Astrocyte (in vitro differentiated cells and primary cell): ENCODE data around the gene VRK2. TPM values are rescaled to one million over a fixed set of nuclear protein-coding genes. Genes with fewer than 3 reads are reported as not detected.

Source experiments
- DNase-seq: peaks from one replicate; pipeline ENCODE4 v3.0.0-alpha.2; 2010; ENCODE audit warnings: low read depth
- FAIRE-seq: peaks from 2 replicates; lab custom pipeline; 2011; peaks lifted over from hg19 to GRCh38; lab: Jason Lieb, UNC
- H2AFZ ChIP-seq: 2 replicates; pipeline ENCODE4 v1.6.0; 2012; ENCODE audit warnings: low read depth, low read length, inconsistent platforms
- H3K27ac ChIP-seq: 2 replicates; pipeline ENCODE4 v1.5.1; 2011; ENCODE audit warnings: low read depth, low read length, inconsistent platforms
- H3K27me3 ChIP-seq: 2 replicates; pipeline ENCODE4 v1.6.0; 2011; ENCODE audit warnings: low read length, inconsistent platforms; ENCODE audit not compliant: insufficient read depth
- H3K36me3 ChIP-seq: 2 replicates; pipeline ENCODE4 v1.5.1; 2011; ENCODE audit warnings: low read length, inconsistent platforms; ENCODE audit not compliant: insufficient read depth
- H3K4me1 ChIP-seq: 2 replicates; pipeline ENCODE4 v1.5.1; 2011; ENCODE audit warnings: low read length, inconsistent platforms; ENCODE audit not compliant: insufficient read depth
- H3K4me2 ChIP-seq: 2 replicates; pipeline ENCODE4 v1.6.0; 2012; ENCODE audit warnings: low read length, inconsistent platforms
- H3K4me3 ChIP-seq: 2 replicates; pipeline ENCODE4 v1.5.1; 2011; ENCODE audit warnings: low read depth, mild to moderate bottlenecking, low read length, inconsistent platforms; ENCODE audit not compliant: insufficient read depth
- H3K79me2 ChIP-seq: 2 replicates; pipeline ENCODE4 v1.6.0; 2012; ENCODE audit warnings: mild to moderate bottlenecking, low read length, inconsistent platforms; ENCODE audit not compliant: insufficient read depth
- H3K9ac ChIP-seq: 2 replicates; pipeline ENCODE4 v1.6.0; 2012; ENCODE audit warnings: mild to moderate bottlenecking, low read length, inconsistent platforms
- H3K9me3 ChIP-seq: 2 replicates; pipeline ENCODE4 v1.5.1; 2012; ENCODE audit warnings: low read depth, mild to moderate bottlenecking, low read length, inconsistent platforms; ENCODE audit not compliant: insufficient read depth
- H4K20me1 ChIP-seq: 2 replicates; pipeline ENCODE4 v1.6.0; 2012; ENCODE audit warnings: low read length, inconsistent platforms; ENCODE audit not compliant: insufficient read depth
- H3K27ac Mint-ChIP-seq: one replicate; pipeline ENCODE4 v1.8.0; 2021; ENCODE audit warnings: mild to moderate bottlenecking, mixed read lengths; ENCODE audit not compliant: unreplicated experiment
- H3K27me3 Mint-ChIP-seq: one replicate; pipeline ENCODE4 v1.8.0; 2021; ENCODE audit warnings: low read depth, mixed read lengths; ENCODE audit not compliant: unreplicated experiment
- H3K36me3 Mint-ChIP-seq: one replicate; pipeline ENCODE4 v1.8.0; 2021; ENCODE audit warnings: low read depth, mixed read lengths; ENCODE audit not compliant: unreplicated experiment
- H3K4me1 Mint-ChIP-seq: one replicate; pipeline ENCODE4 v1.8.0; 2021; ENCODE audit warnings: low read depth, mixed read lengths; ENCODE audit not compliant: unreplicated experiment
- H3K4me3 Mint-ChIP-seq: one replicate; pipeline ENCODE4 v1.8.0; 2021; ENCODE audit warnings: mild to moderate bottlenecking, moderate library complexity, mixed read lengths; ENCODE audit not compliant: unreplicated experiment
- H3K9me3 Mint-ChIP-seq: one replicate; pipeline ENCODE4 v1.8.0; 2021; ENCODE audit warnings: mild to moderate bottlenecking, mixed read lengths; ENCODE audit not compliant: unreplicated experiment
- CTCF ChIP-seq: IDR thresholded peaks from 2 replicates; pipeline ENCODE4 v1.5.1; 2011; ENCODE audit warnings: low read depth, mild to moderate bottlenecking, inconsistent platforms, low read length, moderate library complexity; ENCODE audit not compliant: insufficient read depth
- EZH2 ChIP-seq: IDR thresholded peaks from 2 replicates; pipeline ENCODE4 v1.6.1; 2012; ENCODE audit warnings: mild to moderate bottlenecking, low read length, inconsistent platforms; ENCODE audit not compliant: insufficient read depth
- total RNA-seq: library from RNA; stranded (reverse); gene quantifications from 2 replicates; pipeline ENCODE4 v1.2.1, GENCODE V29; 2021

VRK2 gene
- total RNA-seq, 1 donor from 2014 or later = 28.6 TPM

GRCh38 chr2:58073008-58073407 is 26.4 kb downstream of the VRK2 start:
- H3K27ac ChIP-seq = no peak overlapping the region
- H3K4me1 ChIP-seq = no peaks in the 10 kb centered on the region
- DNase-seq (no peak), FAIRE-seq (no peak)
- no peaks in the 10 kb centered on the region for H4K20me1 ChIP-seq
- H3K36me3 ChIP-seq = no peaks in the 10 kb centered on the region
- Mint-ChIP-seq H3K27ac (no peak overlapping the region), H3K4me3 (no peak overlapping the region), H3K27me3 (no peaks in the 10 kb centered on the region), H3K4me1 (no peaks in the 10 kb centered on the region), H3K9me3 (no peaks in the 10 kb centered on the region), H3K36me3 (peaks cover 9% of the 10 kb centered on the region)
- no peak overlapping the region for H3K4me3 ChIP-seq
- no peaks in the 10 kb centered on the region for H3K79me2 ChIP-seq
- H3K4me2 ChIP-seq = no peak overlapping the region
- no peak for TF ChIP-seq EZH2
- no peak for TF ChIP-seq CTCF
- H2AFZ ChIP-seq = no peak overlapping the region
- H3K9me3 ChIP-seq = no peaks in the 10 kb centered on the region
- no peak overlapping the region for H3K9ac ChIP-seq
- no peaks in the 10 kb centered on the region for H3K27me3 ChIP-seq

DNA sequence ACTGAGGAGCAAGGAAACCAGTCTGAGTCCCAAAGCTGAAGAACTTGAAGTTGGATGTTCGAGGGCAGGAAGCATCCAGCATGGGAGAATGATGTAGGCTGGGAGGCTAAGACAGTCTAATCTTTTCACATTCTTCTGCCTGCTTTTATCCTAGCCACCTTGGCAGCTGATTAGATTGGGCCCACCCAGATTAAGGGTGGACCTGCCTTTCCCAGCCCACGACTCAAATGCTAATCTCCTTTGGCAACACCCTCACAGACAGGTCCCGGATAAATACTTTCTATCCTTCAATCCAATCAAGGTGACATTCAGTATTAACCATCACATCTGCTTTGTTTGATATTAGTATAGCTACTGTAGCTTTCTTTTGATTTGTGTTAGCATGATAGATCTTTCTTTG is 27.1 kb downstream of the VRK2 start:
- H3K79me2 ChIP-seq = peaks cover 5% of the 10 kb centered on the region

More for the DNA sequence above, 27.1 kb downstream of the VRK2 start:
- TF ChIP-seq EZH2 = no peak
- no peak for TF ChIP-seq CTCF
- H3K4me1 Mint-ChIP-seq = no peaks in the 10 kb centered on the region
- no peak overlapping the region for H3K4me2 ChIP-seq
- no peaks in the 10 kb centered on the region for H4K20me1 ChIP-seq
- DNase-seq (no peak), FAIRE-seq (no peak)
- H3K9me3 ChIP-seq = no peaks in the 10 kb centered on the region
- no peak overlapping the region for H3K4me3 Mint-ChIP-seq
- H3K4me1 ChIP-seq = no peaks in the 10 kb centered on the region
- H3K36me3 ChIP-seq = no peaks in the 10 kb centered on the region
- peaks cover 9% of the 10 kb centered on the region for H3K36me3 Mint-ChIP-seq
- no peak overlapping the region for H3K27ac Mint-ChIP-seq
- no peak overlapping the region for H2AFZ ChIP-seq
- H3K27me3 Mint-ChIP-seq = no peaks in the 10 kb centered on the region
- no peak overlapping the region for H3K27ac ChIP-seq
- H3K9ac ChIP-seq = no peak overlapping the region
- H3K9me3 Mint-ChIP-seq = no peaks in the 10 kb centered on the region
- no peak overlapping the region for H3K4me3 ChIP-seq
- H3K27me3 ChIP-seq = no peaks in the 10 kb centered on the region
